ENCODE measurements around the gene BCAM.

The BCAM gene

DNA sequence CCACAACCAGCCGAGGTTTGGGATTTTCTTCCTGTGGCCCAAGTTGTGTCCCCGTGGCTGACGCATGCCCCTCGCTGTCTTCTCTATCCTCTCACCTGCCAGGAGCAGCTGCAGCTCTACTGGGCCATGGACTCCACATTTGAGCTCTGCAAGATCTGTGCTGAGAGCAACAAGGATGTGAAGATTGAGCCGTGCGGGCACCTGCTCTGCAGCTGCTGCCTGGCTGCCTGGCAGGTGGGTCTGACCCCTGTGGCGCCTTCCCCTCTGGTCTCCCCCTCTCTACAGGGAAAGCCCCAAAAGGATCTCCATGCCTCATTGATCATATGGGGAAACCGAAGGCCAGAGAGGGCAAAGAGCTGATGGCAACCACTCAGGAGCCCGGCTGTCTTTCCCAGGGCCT, 16.6 kb upstream of the BCAM start:
- DNase-seq, result no peak

DNA sequence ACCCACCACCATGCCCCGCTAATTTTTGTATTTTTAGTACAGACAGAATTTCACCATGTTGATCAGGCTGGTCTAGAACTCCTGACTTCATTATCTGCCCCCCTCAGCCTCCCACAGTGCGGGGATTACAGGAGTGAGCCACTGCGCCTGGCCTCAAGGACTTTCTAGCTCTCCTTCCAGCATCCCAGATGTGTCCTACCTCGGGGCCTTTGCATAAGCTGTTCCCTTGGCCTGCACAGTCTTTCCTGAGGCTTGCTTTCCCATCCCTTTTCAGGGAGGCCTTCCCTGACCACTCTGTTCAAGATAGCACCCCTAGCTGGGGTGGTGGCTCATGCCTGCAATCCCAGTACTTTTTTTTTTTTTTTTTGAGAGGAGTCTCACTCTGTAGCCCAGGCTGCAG, 14.3 kb upstream of the BCAM start:
- no peak for DNase-seq

DNA sequence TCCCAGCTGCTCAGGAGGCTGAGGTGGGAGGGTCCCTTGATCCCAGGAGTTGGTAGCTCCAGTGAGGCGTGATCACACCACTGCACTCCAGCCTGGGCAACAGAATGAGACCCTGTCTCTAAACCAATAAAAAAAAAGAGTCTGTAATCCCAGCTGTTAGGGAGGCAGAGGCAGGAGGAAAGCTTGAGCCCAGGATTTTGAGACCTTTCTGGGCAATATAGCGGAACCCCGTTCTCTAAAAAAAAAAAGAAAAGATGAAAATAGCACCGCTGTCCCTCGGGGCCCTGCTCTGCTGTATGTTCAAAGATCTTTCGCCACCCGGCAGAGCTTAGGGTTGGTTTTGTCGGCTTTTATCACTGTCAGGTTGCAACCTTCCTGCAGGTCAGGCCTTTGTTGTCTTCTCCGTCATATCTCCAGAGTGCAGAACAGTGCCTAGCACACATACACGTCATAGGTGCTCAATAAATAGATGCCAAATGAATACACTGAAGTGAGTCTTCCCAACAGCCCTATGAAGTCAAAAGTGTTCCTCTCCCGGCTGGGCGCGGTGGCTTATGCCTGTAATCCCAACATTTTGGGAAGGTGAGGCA, 13.4 kb upstream of the BCAM start:
- no peak for DNase-seq

DNA sequence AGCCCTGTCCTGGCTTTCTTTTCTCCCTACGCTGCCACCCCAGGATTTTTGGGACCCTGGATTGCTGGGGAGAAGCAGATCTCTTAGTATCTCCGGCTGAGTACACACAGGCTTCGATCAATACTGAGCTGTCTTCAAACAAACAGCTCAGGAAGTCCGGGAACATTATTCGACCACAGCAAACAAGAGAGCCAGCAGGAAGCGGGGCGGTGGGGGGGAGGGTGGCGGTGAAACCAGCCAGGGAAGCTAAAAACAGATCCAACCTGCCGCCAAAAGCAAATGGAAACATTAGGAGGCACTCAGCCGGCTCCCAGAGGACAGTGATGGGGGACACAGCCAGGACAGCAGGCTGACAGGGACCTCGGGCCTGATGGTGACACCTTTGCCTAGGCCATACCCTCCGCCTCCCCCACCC, 12.2 kb upstream of the BCAM start:
- no peak for DNase-seq

DNA sequence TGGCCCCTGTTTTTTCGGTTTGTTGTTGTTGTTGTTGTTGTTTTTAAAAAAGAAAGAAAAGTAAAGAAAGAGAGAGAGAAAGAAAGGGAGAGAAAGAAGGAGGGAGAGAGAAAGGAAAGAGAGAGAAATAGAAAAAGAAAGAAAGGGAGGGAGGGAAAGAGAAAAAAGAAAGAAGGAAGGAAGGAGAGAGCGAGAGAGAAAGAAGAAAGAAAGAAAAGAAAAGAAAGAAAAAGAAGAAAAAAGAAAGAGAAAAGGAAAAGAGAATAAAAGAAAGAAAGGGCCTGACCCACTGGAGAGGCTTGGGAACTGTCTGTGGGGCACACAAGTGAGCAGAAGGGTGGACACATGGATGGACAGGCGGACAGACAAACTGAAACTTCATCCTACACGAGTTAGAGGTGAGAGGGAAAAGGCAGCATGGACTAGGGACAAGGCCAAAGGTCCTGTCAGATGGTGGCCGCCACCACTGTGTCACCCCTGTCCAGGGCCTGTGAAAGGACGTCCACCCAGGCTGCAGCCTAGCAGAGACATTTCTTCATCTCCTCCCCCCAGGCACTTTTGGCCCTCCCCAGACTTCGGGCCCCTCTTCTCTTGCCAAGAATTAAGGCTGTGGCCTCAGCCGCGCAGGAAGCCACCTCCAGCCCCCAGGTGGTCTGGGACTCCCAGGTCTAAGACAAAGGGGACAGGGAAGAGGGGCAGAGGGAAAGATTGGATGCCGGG, 9.1 kb upstream of the BCAM start:
- DNase-seq, result no peak

DNA sequence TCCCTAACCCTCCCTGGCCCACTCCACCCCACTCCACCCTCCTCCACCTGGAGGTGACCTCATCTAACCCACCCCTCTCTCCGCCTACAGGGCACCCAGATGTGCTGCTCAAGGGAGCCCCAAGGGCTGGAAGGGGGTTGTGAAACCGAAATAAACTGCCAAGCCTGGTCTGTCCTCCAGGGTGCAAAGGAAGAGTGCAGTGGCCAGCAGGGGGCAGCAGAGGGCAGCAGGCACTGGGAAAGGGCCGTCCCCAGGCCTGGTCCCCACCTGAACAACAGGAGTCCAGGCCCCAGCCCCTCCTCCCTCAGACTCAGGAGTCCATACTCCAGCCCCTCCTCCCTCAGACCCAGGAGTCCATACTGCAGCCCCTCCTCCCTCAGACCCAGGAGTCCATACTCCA, 8.4 kb upstream of the BCAM start:
- DNase-seq, result peak; percentile 74

DNA sequence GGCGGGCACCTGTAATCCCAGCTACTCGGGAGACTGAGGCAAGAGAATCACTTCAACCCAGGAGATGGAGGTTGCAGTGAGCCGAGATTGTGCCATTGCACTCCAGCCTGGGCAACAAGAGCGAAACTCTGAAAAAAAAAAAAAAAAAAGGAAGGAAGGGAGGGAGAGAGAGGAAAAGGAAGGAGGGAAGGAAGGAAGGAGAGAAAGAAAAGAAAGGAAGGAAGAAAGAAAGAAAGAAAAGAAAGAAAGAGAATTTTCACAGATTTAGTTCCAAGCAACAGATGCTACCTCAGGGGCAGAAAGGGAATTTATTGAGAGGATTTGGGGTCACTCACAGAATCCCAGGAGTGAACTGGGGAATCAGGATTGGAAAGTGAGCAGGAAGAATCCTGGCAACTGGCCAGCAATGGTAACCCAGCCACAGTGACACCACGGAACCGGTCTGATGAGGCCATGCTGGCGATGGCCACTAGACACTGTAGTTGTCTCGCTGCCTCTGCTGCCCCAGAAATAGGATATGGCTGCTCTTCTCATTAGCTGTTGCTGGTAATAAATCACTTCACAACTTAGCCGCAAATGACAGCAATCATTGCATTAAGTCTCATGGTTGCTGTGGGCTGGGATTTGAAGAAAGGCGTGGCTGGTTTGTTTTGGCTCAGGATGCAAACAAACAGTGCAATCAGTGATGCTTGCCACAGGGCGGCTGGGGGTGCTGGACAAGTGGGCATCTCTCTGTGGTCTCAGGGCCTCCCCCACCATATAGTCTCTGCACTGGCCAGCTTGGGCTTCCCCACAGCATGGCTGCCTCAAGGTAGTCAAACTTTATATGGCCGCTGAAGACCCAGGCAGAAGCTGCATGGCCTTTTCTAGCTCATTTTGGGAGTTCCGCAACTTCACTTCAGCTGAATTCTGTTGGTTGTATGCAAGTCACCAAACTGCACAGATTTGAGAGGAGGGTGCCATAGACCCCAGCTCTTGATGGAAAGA, 5.2 kb upstream of the BCAM start:
- no peak for DNase-seq

DNA sequence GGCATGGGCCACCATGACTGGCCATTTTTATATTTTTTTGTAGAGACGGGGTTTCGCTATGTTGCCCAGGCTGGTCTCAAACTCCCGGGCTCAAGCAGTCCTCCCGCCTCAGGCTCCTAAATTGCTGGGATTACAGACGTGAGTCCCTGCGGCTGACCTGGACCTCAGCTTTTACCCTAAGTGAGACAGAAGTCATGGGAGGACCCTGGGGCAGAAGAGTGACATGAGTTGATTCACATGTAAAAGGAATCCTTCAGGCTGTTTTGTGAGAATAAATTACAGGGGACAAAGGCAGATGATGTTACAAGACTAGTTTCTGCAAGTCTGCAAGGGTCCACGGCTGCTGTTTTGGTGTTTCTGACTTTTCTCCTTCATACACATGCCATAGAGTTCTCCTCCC, 2.6 kb upstream of the BCAM start:
- no peak for DNase-seq

DNA sequence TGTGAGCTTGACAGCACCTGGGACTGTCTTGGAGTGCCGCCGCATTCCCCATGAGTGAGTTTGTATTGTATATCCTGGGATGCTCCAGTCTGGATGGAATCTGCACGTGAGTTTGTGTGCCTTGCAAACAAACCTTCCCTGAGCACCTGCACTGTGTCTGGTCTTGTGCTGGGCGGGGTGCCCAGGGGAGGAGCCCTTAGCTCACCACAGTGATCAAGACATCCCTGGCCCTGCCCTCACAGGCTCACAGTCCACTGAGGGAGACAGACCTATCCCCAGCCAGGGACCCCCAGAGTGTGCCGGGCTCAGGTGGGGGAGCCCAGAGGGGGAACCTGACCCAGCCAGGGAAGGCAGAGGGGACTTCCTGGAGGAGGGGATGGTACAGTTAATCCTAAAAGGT, 1.7 kb upstream of the BCAM start:
- DNase-seq, result no peak

DNA sequence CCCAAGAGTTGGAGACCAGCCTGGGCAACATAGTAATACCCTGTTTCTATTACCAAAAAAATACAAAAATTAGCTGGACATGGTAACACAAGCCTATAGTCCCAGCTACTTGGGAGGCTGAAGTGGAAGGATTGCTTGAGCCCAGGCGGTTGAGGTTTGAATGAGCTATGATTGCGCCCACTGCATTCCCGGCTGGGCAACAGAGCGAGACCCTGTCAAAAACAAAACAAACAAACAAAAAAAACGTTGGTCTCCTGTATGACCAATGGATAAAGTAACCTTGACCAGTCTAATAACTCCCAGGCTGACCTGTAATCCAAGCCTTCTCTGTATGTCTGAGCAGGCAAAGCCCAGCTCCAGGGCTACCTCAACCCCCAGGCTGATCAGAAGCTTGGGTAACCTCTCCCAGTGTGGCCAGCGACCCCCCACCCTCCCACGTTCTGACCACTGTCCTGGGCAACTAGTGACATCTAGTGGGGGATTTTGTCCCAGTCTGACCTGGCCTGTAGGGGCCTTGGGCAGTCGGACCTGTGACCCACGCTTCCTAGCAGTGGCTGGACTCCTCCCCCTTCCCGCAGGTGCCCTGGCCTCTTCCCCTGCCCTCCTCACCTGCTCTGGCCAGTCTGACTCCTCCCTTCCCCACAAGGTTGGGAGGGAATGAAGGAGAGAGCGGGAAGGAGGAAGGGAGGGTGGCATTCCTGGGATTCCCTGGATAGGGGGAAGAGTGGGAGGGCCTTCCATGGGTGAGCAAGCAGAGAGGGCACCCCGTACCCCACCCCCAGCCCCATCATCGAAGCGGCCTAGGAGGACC, 1.0 kb upstream of the BCAM start:
- no peak for DNase-seq

DNA sequence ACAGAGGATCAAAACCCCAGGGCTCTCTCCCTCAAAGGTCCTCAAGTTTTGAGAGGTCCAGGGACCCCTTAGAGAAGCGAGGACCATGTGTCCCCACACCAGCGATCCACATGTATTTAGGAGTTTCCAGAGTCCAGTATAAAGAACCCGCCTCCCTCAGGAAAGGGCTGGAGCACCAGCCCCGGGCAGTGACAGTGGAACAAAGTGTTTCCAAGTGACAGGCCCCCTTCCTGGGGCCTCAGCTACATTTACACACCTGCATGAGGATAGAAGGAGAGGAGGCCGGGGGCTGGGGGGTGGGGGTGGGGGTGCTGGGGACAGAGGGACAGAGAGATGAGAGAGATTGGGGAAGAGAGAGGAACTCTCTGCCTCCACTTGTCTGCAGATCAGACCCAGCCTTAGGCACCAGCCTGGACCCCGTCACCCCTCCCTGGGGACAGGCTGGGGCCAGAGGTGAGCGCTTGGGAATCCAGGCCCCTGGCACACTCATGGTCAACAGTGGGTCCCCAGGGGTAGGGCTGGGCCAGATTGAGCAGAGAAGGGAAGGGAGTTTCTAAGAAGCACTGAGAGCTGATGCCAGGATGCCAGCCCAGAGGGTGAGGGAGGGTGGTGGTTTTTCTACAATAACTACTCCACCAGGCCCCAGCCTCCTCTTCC, 802 bp downstream of the BCAM start:
- DNase-seq, result no peak

DNA sequence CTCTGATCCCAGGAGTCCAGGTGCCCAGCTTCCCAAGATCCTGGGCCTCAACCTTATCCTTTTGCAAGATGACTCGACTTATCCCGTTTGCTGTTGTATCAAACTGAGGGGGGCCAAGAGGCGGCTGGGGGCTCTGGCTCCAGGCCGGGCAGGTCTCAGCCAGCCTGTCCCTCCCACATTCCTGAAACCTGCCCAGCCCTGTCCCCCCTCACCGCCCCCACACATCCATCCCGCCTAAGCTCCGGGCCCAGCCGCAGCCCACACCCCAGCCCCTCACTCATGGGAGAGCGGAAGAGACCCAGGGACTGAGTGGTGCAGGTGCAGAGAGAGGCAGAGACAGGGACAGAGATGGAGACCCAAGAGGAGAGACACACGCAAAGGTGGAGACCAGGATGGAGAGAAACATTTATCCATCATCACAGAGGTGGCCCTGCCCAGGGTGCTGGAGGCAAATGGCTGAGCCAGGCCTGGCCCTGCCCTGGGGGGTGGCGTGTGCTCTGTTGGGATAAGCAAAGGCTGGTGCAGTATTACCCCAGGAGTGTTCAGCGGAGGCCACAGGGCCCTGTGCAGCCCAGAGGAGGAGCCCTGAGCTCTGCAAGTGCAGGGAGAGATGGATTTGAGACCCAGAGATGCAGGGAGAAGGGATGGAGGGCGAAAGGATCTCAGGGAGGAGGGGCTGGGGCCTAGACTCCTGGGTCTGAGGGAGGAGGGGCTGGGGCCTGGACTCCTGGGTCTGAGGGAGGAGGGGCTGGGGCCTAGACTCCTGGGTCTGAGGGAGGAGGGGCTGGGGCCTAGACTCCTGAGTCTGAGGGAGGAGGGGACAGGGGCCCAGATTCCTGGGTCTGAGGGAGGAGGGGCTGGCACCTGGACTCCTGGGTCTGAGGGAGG, 1.6 kb downstream of the BCAM start:
- peak; percentile 12 for DNase-seq

DNA sequence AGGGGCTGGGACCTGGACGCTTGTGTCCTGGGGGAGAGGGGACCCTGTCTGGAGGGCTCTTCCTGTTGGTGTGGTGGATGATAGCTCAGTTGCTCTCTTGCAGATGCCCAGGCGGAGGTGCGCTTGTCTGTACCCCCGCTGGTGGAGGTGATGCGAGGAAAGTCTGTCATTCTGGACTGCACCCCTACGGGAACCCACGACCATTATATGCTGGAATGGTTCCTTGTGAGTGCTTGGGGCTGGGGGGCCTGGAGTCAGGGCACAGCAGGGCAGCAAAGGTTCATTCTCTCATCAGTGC, 2.2 kb downstream of the BCAM start:
- no peak for DNase-seq

DNA sequence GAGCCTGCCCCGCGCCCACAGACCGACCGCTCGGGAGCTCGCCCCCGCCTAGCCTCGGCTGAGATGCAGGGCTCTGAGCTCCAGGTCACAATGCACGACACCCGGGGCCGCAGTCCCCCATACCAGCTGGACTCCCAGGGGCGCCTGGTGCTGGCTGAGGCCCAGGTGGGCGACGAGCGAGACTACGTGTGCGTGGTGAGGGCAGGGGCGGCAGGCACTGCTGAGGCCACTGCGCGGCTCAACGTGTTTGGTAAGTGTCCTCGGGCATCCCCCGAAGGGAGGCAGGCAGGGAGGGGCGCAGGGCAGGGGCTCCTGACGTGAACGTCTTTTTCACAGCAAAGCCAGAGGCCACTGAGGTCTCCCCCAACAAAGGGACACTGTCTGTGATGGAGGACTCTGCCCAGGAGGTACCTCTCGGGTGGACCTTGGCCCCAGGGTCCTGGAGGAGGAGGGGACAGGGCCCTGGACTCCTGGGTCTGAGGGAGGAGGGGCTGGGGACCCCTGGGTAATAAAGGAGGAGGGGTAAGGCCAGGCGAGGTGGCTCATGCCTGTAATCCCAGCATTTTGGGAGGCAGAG, 3.3 kb downstream of the BCAM start:
- DNase-seq, result no peak

DNA sequence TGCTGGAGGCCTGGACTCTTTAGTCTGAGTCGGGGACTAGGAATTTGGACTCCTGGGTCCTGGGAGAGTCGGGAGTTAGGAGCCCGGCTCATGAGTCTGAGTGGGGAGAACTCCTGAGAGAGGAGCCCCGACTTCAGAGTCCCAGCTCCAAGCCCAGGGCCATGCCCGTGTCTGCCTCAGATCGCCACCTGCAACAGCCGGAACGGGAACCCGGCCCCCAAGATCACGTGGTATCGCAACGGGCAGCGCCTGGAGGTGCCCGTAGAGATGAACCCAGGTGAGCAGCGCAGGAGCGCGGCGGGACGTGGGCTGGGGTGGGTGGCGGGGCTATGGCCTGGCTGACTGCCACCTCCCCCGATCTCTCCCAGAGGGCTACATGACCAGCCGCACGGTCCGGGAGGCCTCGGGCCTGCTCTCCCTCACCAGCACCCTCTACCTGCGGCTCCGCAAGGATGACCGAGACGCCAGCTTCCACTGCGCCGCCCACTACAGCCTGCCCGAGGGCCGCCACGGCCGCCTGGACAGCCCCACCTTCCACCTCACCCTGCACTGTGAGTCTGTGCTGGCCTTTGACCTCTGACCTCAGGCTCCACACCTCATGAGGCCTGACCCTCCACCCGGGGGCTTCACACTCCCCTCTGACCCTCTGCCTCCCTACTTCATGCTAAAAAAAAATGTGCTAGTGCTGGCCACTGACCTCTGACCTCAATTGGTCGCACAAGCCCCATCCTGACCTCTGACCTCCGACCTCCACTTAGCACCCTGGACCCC, 4.4 kb downstream of the BCAM start:
- no peak for DNase-seq

DNA sequence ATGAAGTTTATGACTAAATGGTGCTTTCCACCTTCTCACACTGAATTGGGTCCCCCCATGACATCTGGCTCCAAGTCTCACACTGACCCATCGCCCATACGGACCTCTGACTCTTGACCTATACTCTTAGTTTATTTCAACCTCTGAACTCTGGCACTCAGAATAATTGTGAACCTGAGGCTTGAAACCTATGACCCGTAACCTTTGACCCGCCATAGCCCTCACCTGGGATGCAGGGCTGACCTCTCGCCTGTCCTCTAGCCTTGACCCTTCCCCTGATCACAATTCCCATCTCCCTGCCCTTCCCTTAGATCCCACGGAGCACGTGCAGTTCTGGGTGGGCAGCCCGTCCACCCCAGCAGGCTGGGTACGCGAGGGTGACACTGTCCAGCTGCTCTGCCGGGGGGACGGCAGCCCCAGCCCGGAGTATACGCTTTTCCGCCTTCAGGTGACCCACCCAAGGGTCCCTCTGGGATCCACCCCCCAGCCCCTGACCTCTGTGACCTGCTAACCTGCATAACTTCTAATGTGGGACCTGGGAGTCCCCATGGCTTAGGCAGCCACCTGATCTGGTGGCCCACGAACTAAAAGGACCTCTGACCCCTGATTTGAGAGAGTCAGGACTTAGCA, 5.1 kb downstream of the BCAM start:
- DNase-seq, result no peak

DNA sequence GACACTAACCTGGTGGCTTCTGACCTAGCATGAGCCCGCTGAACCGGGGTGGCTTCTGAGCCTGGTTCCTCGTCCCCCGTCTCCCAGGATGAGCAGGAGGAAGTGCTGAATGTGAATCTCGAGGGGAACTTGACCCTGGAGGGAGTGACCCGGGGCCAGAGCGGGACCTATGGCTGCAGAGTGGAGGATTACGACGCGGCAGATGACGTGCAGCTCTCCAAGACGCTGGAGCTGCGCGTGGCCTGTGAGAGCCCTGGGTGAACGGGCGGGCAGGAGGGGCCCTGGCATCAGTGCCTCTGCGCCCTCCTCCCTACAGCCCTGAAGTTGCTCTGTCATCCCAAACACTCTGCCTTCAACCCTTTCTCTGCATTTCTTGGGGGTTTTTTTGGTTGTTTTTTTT, 5.6 kb downstream of the BCAM start:
- DNase-seq, result no peak

DNA sequence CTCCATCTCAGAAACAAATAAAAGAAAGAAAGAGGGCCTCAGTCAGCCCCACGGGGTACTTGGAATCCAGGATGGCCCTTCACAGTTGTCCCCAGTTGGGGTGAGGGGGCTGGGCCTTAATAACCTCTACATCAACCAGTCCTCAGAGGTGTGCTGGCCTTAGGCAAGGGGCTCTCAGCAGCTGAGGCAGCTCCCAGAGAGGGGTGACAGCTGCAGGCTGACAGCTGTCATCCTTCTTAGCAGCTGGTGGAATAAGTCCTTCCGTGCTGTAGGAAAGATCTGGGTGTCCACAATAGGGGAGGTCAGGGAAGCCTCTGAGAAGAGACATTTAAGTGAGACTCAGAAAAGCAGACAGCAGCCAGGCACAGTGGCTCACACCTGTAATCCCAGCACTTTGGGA, 7.4 kb downstream of the BCAM start:
- no peak for DNase-seq

DNA sequence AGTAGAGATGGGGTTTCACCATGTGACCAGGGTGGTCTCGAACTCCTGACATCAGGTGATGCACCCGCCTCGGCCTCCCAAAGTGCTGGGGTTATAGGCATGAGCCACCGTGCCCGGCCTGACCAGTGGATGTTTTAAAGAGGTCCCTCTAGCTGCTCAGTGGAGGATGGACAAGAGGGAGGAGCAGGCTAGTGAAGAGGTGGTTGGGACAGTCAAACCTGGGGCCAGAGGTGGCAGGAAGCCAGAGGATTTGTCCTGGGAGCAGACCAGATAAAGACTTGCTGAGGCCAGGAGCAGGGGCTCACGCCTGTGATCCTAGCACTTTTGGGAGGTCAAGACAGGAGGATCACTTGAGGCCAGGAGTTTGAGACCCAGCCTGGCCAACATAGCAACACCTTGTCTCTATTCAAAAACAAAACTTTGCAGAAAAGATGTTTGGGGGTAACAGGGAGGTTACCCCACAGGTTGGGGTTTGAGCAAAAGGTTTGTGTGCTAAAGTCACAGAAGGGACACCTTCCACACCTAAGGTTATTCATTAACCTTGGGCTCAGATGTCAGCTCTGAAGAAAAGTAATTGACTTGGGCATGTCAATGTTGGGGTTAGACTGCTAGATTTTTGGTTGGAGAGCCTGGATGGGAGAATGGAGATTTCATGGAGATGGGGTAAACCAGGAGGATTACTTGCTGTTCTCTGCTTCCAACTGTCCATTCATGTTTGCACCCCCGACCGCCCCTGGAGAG, 9.0 kb downstream of the BCAM start:
- DNase-seq, result no peak

All from hematopoietic multipotent progenitor cell treated with erythropoietin and hydrocortisone succinate and interleukin-3 and kit ligand, for 8 days (in vitro differentiated cells).